ENCODE measurements around the gene PREX1.

DNA sequence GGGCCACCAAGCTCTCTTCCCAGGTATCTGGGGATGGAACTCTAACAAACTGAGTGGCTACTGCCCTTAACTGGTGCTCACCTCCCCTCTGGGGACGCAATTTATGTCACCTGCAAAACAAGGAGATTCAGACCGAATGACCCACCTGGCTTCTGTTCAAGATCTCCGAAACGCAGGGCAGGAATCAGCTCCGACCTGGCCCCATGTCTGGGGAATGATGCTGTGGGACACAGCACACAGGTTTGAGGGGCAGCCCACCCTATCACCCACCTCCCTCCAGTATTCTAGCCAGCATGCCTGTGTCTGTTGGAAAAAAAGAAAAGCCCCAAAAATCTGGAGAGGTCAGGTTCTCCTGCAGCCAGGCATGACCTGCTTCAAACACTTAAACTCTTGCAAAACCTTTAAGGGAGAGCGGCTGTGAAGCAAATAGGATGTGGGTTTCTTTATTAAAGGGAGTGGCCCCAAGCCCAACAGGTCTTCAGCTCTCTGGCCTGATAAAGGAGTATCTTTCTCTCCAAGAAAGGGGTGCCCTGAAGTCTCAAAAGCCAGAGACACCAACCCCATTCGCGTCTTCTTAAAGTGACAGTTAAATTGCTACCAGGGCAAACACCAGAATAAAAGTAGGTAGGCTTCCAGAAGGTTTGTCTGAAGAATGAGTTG is 6.4 kb downstream of the PREX1 start:
- TF ChIP-seq POLR2A (IDR thresholded peaks at IDR 0.05; ENCODE audit: low read length) (no peak), GATA1 (IDR thresholded peaks at IDR 0.05; ENCODE audit: low read depth, low read length) (no peak)

All from erythroblast (primary cell).